Adrenal gland (tissue), 12 donors: ENCODE results near the gene ZBTB7B. TPM values are rescaled to one million over a fixed set of nuclear protein-coding genes. Genes with fewer than 3 reads are reported as not detected.

ENCODE experiments used
- DNase-seq, 7 donors: peaks; one replicate each; pipeline ENCODE4 v3.0.0-alpha.2; 2019 to 2020
- H3K27ac ChIP-seq, 5 donors: fragments of 200-600 bp; sonication (generic) in 4 of 5; 1 replicate in 3 of 5; 2 replicates in 2 of 5; pipeline versions ENCODE4 v1.5.1 to v1.8.0; 2016 to 2020; ENCODE audit warnings: mild to moderate bottlenecking in 1 of 5
- H3K27me3 ChIP-seq: fragments of 200-600 bp; 2 replicates; pipeline ENCODE4 v1.8.0; 2021
- H3K36me3 ChIP-seq, 2 donors: fragments of 200-600 bp; replicated peaks in 1 of 2; 1 replicate in 1 of 2; 2 replicates in 1 of 2; pipeline versions ENCODE4 v1.5.1 to v1.8.0; 2018 to 2022
- H3K4me1 ChIP-seq, 2 donors: fragments of 200-600 bp; replicated peaks in 1 of 2; 1 replicate in 1 of 2; 2 replicates in 1 of 2; pipeline versions ENCODE4 v1.5.1 to v1.8.0; 2018 to 2021
- H3K4me3 ChIP-seq, 4 donors: fragments of 200-600 bp; sonication (generic) in 3 of 4; one replicate each; pipeline ENCODE4 v1.5.1; 2016 to 2018
- H3K9me3 ChIP-seq, 3 donors: fragments of 200-600 bp; sonication (generic) in 1 of 3; replicated peaks in 1 of 3; 1 replicate in 2 of 3; 2 replicates in 1 of 3; pipeline versions ENCODE4 v1.5.1 to v1.8.0; 2016 to 2021
- POLR2A ChIP-seq, 2 donors: fragments of 450-650 bp; IDR thresholded peaks; one replicate each; pipeline ENCODE4 v1.6.1; 2017; ENCODE audit warnings: antibody characterized with exemption in 2 of 2, mild to moderate bottlenecking in 2 of 2, moderate library complexity in 1 of 2
- WGBS, 4 donors: extraction: QIAGEN DNeasy Blood & Tissue Kit in 2 of 4; methylation state at CpG; one replicate each; pipeline versions ENCODE4 v1.1.5 to v1.1.7; 2013 to 2017; 5-methylcytosine and 5-hydroxymethylcytosine counted together
- intact Hi-C, 2 donors: fragments of 100-400 bp; cut with DNase I; formaldehyde crosslinking; loops; one replicate each; pipeline versions ENCODE4 v1.14.1 to v1.15.0; 2022 to 2023
- polyA plus RNA-seq, 3 donors: library from polyadenylated mRNA; stranded (reverse); fragments of 200-250 nt in 2 of 3; fragments of 350-450 nt in 1 of 3; fragmentation: Illumina TruSeq in 1 of 3; extraction: RNeasy Lipid Tissue Mini Kit (QIAGEN cat#74804) in 1 of 3; gene quantifications; one replicate each; pipeline ENCODE4 v1.2.3, GENCODE V29; 2013 to 2014
- total RNA-seq, 9 donors: library from RNA; depleted of rRNA in 4 of 9; stranded (reverse); fragments of >200 nt in 4 of 9; fragments of 120-200 nt in 1 of 9; fragmentation: NEBNext Ultra II Directional in 1 of 9; extraction: Animal tissue kit (Norgen Biotek cat#: 25700) in 1 of 9; gene quantifications; one replicate each; pipeline versions ENCODE4 v1.1.0 to v1.2.4, GENCODE V29; 2013 to 2023
- TF ChIP-seq, protein P1 (sequence below), 6 experiments: fragments of 450-650 bp in 4 of 6; fragments of 200-600 bp in 2 of 6; sonication (generic) in 1 of 6; IDR thresholded peaks; 1 replicate in 5 of 6; 2 replicates in 1 of 6; pipeline versions ENCODE4 v1.5.1 to v1.8.0; 2016 to 2021; ENCODE audit warnings: antibody characterized with exemption in 6 of 6, mild to moderate bottlenecking in 2 of 6, moderate library complexity in 1 of 6
- donor health status: healthy with polysubstance abuse.
- donor health status: Bipolar disorder and iron deficiency.
- donor health status: DM: yes; HTN: yes; CAD: no.
- donor health status: DM: no; HTN: no; CAD: no.
- donor health status: DM: no; HTN: no; CAD: no.
- donor health status: DM: yes; HTN: yes; CAD: no.

The ZBTB7B gene
- total and polyA plus RNA-seq, 12 donors, result 22.4 to 126 (median 75.9) TPM

DNA sequence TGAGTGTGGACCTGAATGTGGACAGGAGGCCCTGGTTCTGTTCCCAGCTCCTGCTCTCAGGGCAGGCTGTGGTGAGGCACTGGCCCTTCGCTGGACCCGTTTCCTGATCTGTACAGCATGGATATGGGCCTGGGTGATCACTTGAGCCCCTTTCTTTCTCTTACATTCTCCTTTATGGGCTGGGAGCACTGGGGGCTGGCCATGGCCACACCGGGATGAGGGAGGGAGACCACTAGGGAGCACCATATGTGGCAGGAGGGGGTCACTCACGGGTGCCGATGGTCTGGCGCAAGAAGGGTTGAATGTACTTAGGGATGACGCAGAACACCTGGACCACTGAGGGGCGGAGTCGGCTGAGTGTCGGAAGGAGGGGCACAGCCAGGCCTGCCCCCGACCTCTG, 28.3 kb downstream of the ZBTB7B start:
- H3K36me3 ChIP-seq, result no peaks in the 10 kb centered on the region
- intact Hi-C loops, result no loop called here
- no peak overlapping the region for H3K27ac ChIP-seq
- no peak overlapping the region for H3K4me3 ChIP-seq
- no peak for DNase-seq
- H3K4me1 ChIP-seq, result no peaks in the 10 kb centered on the region
- H3K27me3 ChIP-seq, result no peaks in the 10 kb centered on the region
- TF ChIP-seq, protein P1, sequence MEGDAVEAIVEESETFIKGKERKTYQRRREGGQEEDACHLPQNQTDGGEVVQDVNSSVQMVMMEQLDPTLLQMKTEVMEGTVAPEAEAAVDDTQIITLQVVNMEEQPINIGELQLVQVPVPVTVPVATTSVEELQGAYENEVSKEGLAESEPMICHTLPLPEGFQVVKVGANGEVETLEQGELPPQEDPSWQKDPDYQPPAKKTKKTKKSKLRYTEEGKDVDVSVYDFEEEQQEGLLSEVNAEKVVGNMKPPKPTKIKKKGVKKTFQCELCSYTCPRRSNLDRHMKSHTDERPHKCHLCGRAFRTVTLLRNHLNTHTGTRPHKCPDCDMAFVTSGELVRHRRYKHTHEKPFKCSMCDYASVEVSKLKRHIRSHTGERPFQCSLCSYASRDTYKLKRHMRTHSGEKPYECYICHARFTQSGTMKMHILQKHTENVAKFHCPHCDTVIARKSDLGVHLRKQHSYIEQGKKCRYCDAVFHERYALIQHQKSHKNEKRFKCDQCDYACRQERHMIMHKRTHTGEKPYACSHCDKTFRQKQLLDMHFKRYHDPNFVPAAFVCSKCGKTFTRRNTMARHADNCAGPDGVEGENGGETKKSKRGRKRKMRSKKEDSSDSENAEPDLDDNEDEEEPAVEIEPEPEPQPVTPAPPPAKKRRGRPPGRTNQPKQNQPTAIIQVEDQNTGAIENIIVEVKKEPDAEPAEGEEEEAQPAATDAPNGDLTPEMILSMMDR (IDR thresholded peaks at IDR 0.05), result no peak
- no peak for TF ChIP-seq POLR2A (IDR thresholded peaks at IDR 0.05)
- no peaks in the 10 kb centered on the region for H3K9me3 ChIP-seq
- WGBS, 4 donors, result 82 to 95% (median 90%) methylated on average over 9 to 11 of the region's 11 CpGs

DNA sequence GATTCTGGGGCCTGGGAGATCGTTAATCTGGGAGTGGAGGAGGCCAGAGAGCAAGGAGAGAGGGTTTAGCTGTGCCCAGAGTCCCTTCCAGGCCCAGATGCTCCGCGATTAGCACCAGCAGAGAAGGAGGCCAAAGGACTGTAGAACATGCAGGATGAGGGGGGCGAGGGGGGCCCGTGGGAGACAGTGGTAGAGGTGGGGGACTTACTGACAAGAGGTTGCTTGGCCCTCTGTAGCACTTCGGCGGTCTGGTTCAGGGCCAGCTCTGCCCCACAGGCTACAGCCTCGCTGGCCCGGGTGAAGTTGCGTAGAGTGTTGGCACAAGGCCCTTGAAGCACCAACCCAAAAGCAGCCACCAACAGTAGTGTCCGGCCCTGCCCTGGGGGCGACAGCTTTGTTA, 30.3 kb downstream of the ZBTB7B start:
- H3K4me3 ChIP-seq, result no peak overlapping the region
- no peak overlapping the region for H3K27ac ChIP-seq
- no peak for DNase-seq
- no peaks in the 10 kb centered on the region for H3K4me1 ChIP-seq
- TF ChIP-seq, protein P1 (IDR thresholded peaks at IDR 0.05), result no peak
- intact Hi-C loops, result no loop called here
- H3K36me3 ChIP-seq, result no peaks in the 10 kb centered on the region
- H3K27me3 ChIP-seq, result no peaks in the 10 kb centered on the region
- WGBS, 4 donors, result 90 to 98% (median 91%) methylated on average over 12 of the region's 12 CpGs
- H3K9me3 ChIP-seq, result no peaks in the 10 kb centered on the region

DNA sequence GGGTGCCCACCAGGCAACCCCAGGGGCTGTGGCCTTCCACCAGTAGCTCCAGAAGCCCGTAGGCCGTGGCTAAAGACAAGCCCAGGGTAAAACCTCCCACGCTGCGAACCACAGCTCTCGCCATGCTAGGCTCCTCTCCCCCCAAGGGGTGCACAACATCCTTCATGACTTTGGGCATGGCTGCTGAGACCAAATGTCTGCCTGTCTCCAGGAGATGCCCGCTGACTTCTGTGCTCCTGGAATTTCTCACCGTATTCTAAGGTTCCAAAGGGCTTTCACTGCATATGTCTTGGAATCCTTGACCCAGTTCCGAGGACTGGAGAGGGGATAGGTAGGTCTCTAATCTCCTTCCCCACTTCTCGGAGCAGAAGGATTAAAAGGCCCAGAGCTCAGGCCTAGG, 30.9 kb downstream of the ZBTB7B start, which contains the start of the genes DCST1 and DCST2:
Gene DCST1, plus strand, starts transcription at position 301 of the 400 bp plus-strand sequence. CDS start 213 bp downstream, outside the sequence.
Gene DCST2, minus strand, starts transcription at position 258 of the 400 bp plus-strand sequence. Its CDS starts 80 bp downstream, at position 178.
- 95 to 98% (median 96%) methylated on average over 4 to 9 of the region's 9 CpGs for WGBS, 4 donors
- no peak within 1 kb of the TSS for H3K27ac ChIP-seq
- no peak within 1 kb of the TSS for H3K4me3 ChIP-seq
- DNase-seq, result no peak
- no peaks in the 10 kb centered on the region for H3K36me3 ChIP-seq
- no peaks in the 10 kb centered on the region for H3K27me3 ChIP-seq
- H3K4me1 ChIP-seq, result no peaks in the 10 kb centered on the region
- no peaks in the 10 kb centered on the region for H3K9me3 ChIP-seq
- no peak for TF ChIP-seq POLR2A (IDR thresholded peaks at IDR 0.05)
- TF ChIP-seq, protein P1 (IDR thresholded peaks at IDR 0.05), result no peak
- intact Hi-C loops, result no loop called here

DNA sequence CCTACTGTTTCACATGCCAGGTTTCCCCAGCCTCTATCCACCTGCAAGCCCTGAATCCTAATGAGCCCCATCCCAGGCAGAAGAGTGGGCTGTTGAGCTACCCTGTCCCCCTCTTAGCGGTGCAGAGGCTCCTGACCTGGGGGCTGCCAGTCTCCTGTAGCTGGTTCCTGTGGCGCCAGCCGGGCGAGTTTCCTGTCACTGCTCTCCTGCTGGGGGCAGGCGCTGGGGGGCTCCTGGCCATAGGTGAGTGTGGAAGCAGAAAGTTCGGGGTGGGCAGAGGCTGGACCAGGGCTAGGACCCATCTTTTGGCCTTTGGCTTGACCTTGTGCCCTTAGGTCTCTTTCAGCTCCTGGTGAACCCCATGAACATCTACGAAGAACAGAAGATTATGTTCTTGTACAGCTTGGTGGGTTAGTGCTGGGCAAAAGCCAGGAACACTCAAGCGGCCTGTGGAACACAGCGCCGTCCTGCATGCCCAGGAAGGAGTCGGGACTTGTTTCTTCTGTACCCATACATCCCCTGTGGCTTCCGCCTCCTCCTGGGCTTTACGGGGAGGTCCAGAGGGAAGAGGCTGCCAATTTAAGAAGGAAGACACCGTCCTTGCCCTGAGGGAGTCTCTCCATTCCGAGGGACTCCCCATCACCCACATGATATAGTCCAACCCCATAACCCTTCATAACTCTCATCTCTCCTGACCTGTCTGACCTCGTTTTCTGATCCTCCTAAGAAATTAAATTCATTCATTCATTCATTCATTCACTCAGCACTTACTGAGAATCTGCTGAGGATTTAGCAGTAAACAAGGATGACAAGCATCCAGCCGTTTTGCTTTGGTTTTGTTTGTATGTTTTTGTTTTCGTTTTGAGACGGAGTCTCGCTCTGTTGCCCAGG, 32.0 kb downstream of the ZBTB7B start:
- 83 to 89% (median 86%) methylated on average over 19 to 20 of the region's 20 CpGs for WGBS, 4 donors
- H3K4me3 ChIP-seq, result no peak overlapping the region
- DNase-seq, result no peak
- TF ChIP-seq, protein P1 (IDR thresholded peaks at IDR 0.05), result no peak
- no peak for TF ChIP-seq POLR2A (IDR thresholded peaks at IDR 0.05)
- intact Hi-C loops, result no loop called here
- H3K4me1 ChIP-seq, result no peaks in the 10 kb centered on the region
- no peaks in the 10 kb centered on the region for H3K36me3 ChIP-seq
- no peaks in the 10 kb centered on the region for H3K27me3 ChIP-seq
- H3K9me3 ChIP-seq, result no peaks in the 10 kb centered on the region
- no peak overlapping the region for H3K27ac ChIP-seq
